ENCODE measurements around the gene DLGAP3.

The DLGAP3 gene

GRCh38 chr1:34918977-34919561, 10.4 kb downstream of the DLGAP3 start:
- no peak for TF ChIP-seq TOX (CRISPR knock-in tag; IDR thresholded peaks at IDR 0.05; ENCODE audit: borderline replicate concordance)
- ATAC-seq: no peak

GRCh38 chr1:34918386-34918976, 11.0 kb downstream of the DLGAP3 start:
- ATAC-seq: no peak
- TF ChIP-seq ZFP30 (CRISPR knock-in tag; IDR thresholded peaks at IDR 0.05): no peak

GRCh38 chr1:34917017-34917416, 12.4 kb downstream of the DLGAP3 start:
- TF ChIP-seq ZFP3 (CRISPR knock-in tag; IDR thresholded peaks at IDR 0.05) (no peak), ZNF70 (CRISPR knock-in tag; IDR thresholded peaks at IDR 0.05) (no peak), ARNTL (CRISPR knock-in tag; IDR thresholded peaks at IDR 0.05; ENCODE audit: borderline replicate concordance, low read depth) (no peak), ZC3H10 (CRISPR knock-in tag; IDR thresholded peaks at IDR 0.05) (no peak), OSR1 (CRISPR knock-in tag; IDR thresholded peaks at IDR 0.05) (no peak), GLIS3 (CRISPR knock-in tag; IDR thresholded peaks at IDR 0.05) (no peak), POU6F1 (CRISPR knock-in tag; IDR thresholded peaks at IDR 0.05; ENCODE audit: borderline replicate concordance, low read depth) (no peak), TOX (CRISPR knock-in tag; IDR thresholded peaks at IDR 0.05; ENCODE audit: borderline replicate concordance) (no peak), ZNF565 (CRISPR knock-in tag; conservative IDR thresholded peaks at IDR 0.05; ENCODE audit: low read depth) (no peak), TSHZ2 (CRISPR knock-in tag; IDR thresholded peaks at IDR 0.05) (no peak), CREB5 (CRISPR knock-in tag; IDR thresholded peaks at IDR 0.05; ENCODE audit: low read depth) (no peak), TCF4 (CRISPR knock-in tag; IDR thresholded peaks at IDR 0.05; ENCODE audit: borderline replicate concordance) (no peak), CSRNP3 (CRISPR knock-in tag; IDR thresholded peaks at IDR 0.05) (no peak), RARB (CRISPR knock-in tag; IDR thresholded peaks at IDR 0.05) (no peak), ISL1 (CRISPR knock-in tag; IDR thresholded peaks at IDR 0.05) (no peak), PATZ1 (CRISPR knock-in tag; IDR thresholded peaks at IDR 0.05; ENCODE audit: borderline replicate concordance) (no peak), PPARA (CRISPR knock-in tag; IDR thresholded peaks at IDR 0.05; ENCODE audit: borderline replicate concordance) (no peak), BACH2 (CRISPR knock-in tag; IDR thresholded peaks at IDR 0.05; ENCODE audit: borderline replicate concordance) (no peak), ZFP30 (CRISPR knock-in tag; IDR thresholded peaks at IDR 0.05) (no peak), SNAI2 (CRISPR knock-in tag; IDR thresholded peaks at IDR 0.05) (no peak)
- no peak for ATAC-seq
